GM18519 (cell line): Measurements from ENCODE around the gene LCE1D.

ENCODE experiments used
- ATAC-seq: cut with Tn5 transposase; IDR thresholded peaks from one replicate; pipeline ENCODE4 v1.9.1; 2021; ENCODE audit warnings: mild to moderate bottlenecking, moderate library complexity; ENCODE audit not compliant: unreplicated experiment, low FRiP score

The LCE1D gene, protein sequence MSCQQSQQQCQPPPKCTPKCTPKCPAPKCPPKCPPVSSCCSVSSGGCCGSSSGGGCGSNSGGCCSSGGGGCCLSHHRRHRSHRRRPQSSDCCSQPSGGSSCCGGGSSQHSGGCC

DNA sequence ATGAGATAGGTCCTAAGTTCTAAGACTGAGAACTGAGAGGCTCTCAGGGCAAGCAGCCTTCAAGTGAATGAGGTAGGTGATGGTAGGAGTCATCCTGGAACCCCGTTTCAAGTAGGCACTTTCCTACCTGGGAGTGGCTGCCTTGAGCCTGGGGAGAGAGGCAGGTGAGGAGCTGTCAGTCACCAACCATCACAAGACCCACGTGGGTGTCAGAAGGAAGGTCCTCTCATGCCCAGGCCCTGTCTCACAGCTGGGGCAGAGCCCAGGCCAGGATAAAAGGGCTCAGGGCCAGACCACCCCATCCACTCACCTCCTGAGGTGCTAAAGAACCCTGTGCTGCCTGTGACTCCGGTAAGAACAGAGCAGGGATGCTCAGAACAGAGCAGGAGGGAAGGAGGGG lies at the start of gene LCE1D:
Gene LCE1D (plus strand): TSS at position 301 of the 400 bp plus-strand sequence. CDS start 1,074 bp downstream, outside the sequence.
- no peak for ATAC-seq

DNA sequence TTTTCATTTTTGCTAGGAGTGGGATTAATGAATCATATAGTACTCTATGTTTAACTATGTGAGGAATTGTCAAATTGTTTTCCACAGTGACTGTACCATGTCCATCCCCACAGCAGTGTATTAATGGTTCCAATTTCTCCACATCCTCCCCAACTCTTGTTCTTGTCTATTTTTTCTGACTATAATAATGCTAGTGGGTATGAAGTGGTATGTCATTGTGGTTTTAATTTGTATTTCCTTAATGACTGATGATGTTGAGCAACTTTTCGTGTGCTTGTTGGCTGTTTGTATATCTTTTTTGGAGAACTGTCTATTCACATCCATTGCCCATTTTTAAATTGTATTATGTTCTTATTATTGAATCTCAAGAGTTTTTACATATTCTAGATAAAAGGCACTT lies 48.7 kb upstream of the LCE1D start:
- ATAC-seq, result no peak

DNA sequence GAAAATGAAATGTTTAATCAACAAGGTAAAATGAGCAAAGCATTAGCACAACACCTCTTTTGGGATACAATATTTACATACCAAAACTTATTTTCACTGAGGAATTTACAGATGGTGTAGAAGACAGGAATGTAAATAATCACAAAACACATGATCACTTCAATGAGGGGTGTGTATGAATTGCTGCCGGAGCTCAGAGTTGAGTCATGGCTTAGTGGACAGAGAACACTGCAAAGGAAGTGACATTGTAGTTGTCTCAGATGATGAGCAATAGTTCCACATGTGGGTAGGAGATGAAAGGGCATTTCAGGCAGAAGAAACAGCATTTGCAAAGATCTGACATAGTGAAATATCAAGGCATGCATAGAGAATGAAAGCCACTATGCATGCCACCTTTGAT lies 44.3 kb upstream of the LCE1D start:
- ATAC-seq, result no peak

DNA sequence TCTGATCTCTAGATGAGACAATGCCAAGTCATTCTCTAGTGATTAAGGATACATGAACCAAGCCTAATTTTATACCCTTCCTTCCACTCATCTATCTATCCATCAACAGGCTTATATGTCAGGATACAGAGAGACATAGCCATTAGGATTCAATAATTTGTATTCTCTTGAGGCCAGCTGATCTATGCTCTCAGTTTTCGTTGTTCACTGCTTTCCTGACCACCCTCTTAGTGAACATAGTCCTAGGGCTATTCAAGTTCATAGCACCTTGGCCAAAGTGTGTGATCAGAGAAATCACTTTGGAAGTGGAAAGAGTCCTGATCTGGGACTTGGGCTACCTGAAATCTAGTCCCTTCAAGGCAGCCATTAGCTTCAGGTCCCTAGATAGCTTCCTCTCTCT lies 42.9 kb upstream of the LCE1D start:
- ATAC-seq, result no peak

DNA sequence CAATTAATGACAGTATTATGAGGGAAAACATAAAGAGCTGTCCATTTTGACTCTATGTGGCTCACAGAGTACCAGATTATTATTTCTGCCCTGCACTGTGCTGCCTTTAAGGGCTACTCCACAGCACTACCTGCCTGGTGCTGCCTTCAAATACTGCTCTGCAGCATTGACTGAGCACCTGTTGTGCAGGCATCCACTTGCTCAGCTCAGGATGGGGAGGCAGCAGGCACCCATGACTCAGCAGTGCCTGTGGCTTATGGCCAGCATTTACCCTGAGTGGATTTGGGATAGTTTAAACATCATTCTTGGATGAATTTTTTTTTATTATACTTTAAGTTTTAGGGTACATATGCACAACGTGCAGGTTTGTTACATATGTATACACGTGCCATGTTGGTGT lies 39.6 kb upstream of the LCE1D start:
- no peak for ATAC-seq

DNA sequence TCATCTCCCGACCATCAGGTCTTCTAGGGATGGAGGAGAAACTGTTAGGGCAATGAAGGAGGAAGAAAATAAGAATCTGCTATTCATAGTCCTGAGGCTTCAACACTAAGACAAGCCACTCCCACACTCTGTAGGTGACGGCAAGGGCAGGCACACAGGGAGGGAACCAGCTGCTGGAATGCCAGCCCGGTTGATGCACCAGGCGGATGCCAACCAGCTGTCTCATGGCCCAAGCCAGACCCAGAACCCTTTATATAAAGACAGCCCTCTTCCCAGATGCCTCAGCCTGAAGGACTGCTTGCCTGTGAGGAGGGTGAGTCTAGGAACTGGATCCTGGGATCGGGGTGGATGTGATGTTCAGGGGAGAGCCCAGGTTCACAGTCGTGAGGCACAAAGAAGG lies 38.8 kb upstream of the LCE1D start, which contains the start of gene KPRP:
Gene KPRP (plus strand): TSS at position 279 of the 400 bp plus-strand sequence. CDS start 1,564 bp downstream, outside the sequence.
- no peak for ATAC-seq

DNA sequence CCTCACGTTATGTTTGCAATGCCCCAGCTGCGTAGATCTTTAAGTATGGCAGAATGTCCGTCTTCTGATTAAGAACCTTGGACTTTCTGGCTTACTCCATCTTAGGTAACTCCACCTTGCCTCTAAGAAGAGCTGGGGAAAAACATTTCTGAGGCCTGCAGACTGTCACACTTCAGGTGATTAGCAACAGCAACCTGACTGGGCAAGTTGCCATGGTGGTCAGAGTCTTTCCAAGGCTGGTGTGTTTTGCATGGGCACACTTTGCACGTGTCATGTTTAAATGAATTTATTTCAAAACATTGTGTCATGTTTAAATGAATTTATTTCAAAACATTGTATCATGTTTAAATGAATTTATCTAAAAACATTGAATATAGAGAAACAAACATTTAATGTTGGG lies 37.9 kb upstream of the LCE1D start:
- ATAC-seq, result no peak

DNA sequence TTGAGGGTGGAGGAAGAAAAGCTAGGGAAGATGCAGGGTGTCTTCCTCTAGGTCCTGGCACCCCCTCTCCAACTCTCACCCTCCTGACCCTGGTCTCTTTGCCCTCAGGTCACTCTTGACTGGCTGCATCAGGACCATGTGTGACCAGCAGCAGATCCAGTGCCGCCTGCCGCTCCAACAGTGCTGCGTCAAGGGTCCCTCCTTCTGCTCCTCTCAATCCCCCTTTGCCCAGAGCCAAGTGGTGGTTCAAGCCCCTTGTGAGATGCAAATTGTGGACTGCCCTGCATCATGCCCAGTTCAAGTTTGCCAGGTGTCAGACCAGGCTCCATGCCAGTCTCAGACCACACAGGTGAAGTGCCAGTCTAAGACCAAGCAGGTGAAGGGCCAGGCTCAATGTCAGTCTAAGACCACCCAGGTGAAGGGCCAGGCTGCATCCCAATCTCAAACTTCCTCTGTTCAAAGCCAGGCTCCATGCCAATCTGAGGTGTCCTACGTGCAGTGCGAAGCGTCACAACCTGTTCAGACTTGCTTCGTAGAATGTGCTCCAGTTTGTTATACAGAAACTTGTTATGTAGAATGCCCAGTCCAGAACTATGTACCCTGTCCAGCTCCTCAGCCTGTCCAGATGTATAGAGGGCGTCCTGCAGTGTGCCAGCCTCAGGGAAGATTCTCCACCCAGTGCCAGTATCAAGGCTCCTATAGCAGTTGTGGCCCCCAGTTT lies 36.9 kb upstream of the LCE1D start:
- ATAC-seq, result no peak

DNA sequence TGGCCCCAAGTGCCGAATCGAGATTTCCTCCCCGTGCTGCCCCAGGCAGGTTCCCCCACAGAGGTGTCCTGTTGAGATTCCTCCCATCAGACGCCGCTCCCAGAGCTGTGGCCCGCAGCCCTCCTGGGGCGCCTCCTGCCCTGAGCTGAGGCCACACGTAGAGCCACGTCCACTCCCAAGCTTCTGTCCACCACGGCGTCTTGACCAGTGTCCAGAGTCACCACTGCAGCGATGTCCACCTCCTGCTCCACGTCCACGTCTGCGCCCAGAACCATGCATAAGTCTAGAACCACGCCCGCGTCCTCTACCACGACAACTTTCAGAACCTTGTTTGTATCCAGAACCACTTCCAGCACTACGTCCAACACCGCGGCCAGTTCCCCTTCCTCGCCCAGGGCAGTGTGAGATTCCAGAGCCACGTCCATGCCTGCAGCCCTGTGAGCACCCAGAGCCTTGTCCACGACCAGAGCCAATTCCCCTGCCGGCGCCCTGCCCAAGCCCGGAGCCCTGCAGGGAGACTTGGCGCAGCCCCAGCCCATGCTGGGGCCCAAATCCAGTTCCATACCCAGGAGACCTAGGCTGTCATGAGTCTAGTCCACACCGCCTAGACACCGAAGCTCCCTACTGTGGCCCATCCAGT lies 35.9 kb upstream of the LCE1D start:
- no peak for ATAC-seq

DNA sequence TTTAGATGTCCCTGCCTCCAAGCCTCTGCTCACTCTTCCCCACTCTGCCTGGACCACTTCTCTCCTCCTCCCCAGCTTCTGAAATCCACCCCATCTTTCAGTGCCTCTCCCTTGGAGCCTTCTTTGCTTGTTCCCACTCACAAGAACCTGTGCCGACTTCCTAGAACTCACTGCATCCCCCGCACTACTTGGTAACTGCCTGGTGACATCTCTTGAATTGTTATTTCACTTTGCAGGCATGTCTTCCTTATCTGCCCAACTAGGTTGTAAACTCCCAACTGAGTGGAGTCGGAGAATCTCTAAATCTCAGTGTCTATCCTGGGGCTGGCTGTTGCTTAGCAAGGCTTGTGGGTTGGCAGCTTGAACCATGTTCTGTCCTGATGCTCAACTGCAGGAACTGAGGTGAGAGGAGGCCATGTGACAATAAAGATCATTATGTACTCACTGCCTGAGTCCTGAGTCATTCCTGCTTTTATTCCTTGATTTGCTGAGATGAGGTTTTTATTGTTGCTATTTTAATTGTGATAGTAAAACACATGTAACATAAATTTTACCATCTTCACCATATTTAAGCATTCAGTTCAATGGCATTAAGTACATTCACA lies 34.8 kb upstream of the LCE1D start:
- ATAC-seq, result no peak

DNA sequence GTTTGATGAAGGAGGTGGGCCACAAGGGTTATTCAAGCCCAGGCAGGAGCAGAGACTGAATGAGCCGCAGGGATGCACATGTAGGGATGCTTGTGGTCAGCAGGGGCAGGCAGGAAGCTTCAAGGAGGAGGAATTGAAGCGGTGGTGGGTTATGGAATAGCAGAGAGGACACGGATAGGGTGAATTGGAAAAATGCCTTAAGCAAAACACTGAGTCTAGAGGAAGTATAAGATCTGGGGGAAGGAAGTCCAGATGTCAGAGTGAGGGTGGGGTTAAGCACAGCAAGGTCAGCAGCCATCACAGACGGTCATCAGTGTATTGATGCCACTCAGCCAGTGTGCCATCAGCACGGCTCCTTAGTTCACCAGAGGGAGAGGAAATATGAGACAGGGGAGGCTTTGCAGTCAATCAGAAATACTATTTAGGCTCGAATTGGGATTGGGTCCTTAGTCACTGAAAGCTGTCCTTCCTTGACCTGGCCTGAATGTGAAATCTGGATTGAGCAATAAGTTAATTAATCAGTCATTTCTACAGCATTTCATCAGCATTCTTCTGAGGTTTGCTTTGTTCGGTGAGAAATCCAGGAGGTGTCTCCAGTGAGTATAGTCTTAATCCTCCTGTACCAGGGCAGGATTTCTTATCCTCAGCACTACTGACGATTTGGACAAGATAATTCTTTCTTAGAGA lies 27.5 kb upstream of the LCE1D start:
- no peak for ATAC-seq

DNA sequence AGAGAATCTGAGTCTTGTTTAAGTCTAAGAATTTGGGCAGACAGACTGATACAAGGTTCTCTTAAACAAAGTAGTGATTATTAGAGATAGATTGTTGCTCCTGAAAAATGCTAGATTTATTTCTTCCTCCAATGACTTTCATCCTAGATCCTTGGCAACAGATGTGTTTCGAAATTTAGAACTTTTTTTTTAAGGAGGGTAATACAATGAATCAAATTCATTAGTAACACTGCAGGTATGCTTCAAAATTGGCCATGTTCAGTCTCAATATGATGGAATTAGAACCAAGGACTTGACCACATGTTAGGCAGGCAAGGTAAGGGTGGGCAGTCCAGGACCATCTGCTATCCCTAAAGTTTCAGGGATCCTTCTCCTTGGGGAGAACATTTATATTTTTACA lies 26.1 kb upstream of the LCE1D start:
- no peak for ATAC-seq

DNA sequence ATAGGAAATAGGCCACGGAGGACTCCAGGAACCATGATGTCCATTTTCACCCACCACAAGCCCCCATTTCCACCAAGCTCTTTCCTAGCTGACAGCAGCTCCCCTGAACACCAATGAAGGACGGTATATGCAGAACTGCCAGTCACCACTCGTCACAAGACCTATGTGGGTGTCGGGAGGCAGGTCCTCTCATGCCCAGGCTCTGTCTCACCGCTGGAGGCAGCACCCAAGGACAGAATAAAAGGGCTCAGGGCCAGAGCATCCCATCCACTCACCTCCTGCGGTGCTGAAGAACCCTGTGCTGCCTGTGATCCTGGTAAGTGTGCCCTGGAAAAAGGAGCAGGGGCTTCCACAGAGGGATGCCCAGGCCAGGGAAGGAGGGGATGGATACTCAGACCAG lies 21.6 kb upstream of the LCE1D start, which contains the start of gene LCE1F:
Gene LCE1F (plus strand): TSS at position 266 of the 400 bp plus-strand sequence. CDS start 1,232 bp downstream, outside the sequence.
- ATAC-seq, result no peak

DNA sequence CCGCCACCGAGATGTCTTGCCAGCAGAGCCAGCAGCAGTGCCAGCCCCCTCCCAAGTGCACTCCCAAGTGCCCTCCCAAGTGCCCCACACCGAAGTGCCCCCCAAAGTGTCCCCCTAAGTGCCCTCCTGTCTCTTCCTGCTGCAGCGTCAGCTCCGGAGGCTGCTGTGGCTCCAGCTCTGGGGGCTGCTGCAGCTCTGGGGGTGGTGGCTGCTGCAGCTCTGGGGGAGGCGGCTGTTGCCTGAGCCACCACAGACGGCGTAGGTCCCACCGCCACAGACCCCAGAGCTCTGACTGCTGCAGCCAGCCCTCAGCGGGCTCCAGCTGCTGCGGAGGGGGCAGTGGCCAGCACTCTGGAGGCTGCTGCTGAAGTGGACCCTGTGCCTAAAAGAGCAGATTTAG lies 20.2 kb upstream of the LCE1D start:
- no peak for ATAC-seq

DNA sequence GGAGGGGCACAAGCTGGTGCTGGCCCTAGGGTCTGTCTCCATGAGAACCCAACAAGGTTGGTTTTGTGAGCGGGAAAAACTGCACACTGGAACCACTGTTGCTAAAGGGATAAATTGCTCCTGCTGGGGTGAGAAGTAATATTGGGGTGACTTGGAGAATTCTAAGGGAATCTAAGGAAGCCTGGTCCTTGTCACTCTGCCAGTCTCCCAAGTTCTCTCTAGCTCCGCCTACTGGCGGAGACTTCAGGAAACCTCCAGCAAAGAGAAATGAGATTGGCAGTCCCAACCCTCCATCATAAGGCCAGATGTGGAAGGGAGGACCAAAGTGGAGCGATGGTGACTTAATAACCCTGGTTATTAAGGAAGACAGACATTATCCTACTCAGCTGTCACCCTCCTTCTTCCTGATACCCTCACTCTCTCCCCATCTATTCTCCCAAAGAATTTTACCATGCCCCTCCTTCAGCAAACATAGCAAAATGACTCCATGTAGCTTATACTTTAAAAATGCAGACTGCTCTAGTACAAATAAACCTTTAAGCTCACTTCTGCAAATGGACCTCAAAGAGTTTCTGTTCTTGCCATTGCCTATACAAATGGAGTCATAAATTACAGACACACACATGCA lies 18.9 kb upstream of the LCE1D start:
- no peak for ATAC-seq

DNA sequence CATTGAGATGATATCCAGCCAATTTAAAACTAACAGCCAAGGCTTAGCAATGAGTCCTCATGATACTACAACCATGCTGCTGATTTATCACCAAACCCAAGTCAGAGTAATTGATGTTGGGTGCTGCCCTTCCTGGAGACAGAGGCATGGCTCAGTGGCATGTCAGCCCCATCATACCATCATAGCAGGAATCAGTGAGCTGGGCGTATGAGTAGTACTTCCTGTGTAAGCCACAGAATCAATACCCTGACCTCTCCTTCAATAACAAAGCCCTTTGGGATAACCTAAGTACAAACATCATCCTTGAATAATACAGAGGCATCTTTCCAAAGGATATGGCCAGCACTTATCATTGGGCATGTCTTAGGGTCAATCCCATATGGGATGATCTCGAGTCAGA lies 13.4 kb upstream of the LCE1D start:
- no peak for ATAC-seq

DNA sequence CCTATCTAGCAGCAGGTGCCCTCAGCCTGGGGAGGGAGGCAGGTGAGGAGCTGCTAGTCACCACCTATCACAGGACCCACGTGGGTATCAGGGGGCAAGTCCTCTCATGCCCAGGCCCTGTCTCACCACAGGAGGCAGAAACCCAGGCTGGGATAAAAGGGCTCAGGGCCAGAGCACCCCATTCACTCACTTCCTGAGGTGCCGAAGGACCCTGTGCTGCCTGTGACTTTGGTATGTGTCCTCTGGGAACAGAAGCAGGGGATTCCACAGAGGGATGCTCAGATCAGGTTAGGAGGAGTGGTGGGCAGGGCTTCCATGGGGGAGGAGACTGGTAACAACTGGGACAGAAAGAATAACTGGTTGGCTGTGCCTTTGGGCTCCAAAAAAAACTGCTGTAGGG lies 10.4 kb upstream of the LCE1D start, which contains the start of gene LCE1E:
Gene LCE1E (plus strand): TSS at position 181 of the 400 bp plus-strand sequence. CDS start 1,043 bp downstream, outside the sequence.
- no peak for ATAC-seq

DNA sequence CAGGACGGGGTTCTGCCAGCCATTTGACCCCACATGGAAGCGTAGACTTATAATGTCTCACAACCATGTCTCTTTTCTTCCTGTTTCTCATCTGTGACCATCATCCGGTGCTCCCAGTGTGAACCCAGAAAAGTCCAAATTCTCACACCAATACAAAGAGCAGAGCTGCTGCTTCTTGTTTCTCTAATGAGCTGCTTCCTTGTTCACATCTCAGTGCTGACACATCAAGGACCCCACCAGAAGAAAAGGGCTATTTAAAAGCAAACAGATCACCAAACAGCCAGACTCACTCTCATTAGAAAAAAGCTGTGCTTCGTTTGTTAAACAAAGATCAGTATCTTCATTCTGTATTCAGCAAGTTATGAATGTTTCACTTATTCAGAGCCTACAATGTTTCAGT lies 835 bp upstream of the LCE1D start:
- ATAC-seq, result no peak

DNA sequence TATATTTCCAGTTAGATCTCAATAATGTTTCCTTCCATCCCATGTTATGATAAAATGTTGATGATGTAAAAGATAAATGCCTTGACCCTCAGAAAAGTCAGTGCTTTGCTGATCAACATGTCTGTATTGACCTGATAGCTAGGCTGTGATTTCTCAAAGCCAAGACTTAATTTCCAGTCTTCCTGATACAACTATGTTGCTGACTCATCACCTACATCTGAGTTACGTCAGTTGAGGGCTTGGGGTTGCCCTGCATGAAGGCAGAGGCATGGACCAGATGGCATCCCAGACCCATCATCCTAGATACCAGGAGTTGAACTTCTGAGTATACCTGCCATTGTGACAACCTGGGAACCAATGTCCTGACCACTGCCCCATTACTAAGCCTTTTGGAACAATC lies 4.8 kb downstream of the LCE1D start:
- ATAC-seq, result no peak

DNA sequence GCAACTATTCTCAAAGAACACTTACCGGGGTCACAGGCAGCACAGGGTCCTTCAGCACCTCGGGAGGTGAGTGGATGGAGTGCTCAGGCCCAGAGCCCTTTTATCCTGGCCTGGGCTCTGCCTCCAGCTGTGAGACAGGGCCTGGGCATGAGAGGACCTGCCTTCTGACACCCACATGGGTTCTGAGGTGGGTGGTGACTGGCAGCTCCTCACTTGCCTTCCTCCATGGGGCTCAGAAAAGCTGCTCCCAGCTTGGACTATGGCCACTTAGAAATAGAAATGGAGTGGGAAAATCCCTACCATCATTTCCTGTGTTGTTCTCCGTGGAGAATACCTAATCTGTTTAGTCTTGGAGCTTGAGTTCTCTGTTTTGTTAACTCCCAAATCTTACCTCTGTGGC lies 10.1 kb downstream of the LCE1D start, which contains the start of gene LCE1C:
Gene LCE1C (minus strand): TSS at position 76 of the 400 bp plus-strand sequence. CDS start 1,173 bp downstream, outside the sequence.
- no peak for ATAC-seq
